ES-I3 (cell line): ENCODE results near the gene ATRN.
"Not testable (repeated sequence)": the region's sequence is repeated elsewhere in the genome, so short reads cannot be mapped to it uniquely, and the experiment has no call there.

Experiments
- H3K36me3 ChIP-seq: 2 replicates; pipeline ENCODE4 v1.6.1; 2013; ENCODE audit warnings: mild to moderate bottlenecking, low read length, control low read depth, moderate library complexity; ENCODE audit not compliant: insufficient read depth
- H3K4me1 ChIP-seq: 2 replicates; pipeline ENCODE4 v1.6.1; 2013; ENCODE audit warnings: mild to moderate bottlenecking, control low read depth, low read length; ENCODE audit not compliant: insufficient read depth
- H3K9ac ChIP-seq: 2 replicates; pipeline ENCODE4 v1.6.1; 2013; ENCODE audit warnings: low read depth, mild to moderate bottlenecking, low read length, moderate library complexity
- H3K9me3 ChIP-seq: 2 replicates; pipeline ENCODE4 v1.6.1; 2013; ENCODE audit warnings: mild to moderate bottlenecking, low read length, moderate library complexity; ENCODE audit not compliant: control insufficient read depth, insufficient read depth

ATRN gene

DNA sequence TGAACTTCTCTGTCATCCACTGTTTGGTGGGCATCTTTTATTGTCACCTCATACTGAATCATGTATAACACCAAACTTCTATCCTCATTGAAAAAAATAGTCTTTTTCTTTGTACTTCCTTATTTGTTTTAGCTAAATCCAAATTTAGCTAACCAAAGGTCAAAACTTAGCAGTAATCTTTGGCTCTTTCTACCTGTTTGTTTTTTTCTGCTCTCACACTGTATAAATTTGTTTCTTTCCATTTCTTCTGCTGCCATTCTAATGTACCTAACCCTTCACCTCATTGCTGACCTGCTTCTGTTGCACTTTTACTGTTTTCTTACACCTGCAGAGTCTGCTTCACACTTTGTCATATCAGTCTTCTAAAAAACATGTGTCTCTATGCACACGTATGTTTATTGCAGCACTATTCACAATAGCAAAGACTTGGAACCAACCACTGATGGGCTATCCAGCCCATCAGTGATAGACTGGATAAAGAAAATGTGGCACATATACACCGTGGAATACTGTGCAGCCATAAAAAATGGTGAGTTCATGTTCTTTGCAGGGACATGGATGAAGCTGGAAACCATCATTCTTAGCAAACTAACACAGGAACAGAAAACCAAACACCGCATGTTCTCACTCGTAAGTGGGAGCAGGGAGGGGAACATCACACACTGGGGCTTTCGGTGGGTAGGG lies 7.2 kb downstream of the ATRN start:
- H3K9me3 ChIP-seq: no peaks in the 10 kb centered on the region
- no peaks in the 10 kb centered on the region for H3K36me3 ChIP-seq
- H3K4me1 ChIP-seq: no peaks in the 10 kb centered on the region
- no peak overlapping the region for H3K9ac ChIP-seq

DNA sequence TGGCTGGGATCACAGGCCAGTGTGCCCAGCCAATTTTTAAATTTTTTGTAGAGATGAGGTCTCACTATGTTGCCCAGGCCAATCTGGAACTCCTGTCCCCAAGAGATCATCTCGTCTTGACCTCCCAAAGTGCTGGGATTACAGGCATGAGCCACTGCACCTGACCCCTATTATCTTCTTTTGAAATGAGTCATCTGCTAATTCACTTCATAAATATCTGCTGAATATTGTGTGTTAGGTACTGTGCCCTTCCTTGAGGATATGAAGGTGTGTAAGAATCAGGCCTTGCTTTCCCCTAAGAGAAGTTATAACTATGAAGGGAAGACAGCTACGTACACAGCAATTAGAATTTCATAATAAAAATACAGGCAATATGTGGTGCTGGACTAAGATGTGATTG lies 8.2 kb downstream of the ATRN start:
- Histone ChIP-seq H3K9ac (no peak overlapping the region), H3K4me1 (no peaks in the 10 kb centered on the region), H3K9me3 (no peaks in the 10 kb centered on the region), H3K36me3 (no peaks in the 10 kb centered on the region)

DNA sequence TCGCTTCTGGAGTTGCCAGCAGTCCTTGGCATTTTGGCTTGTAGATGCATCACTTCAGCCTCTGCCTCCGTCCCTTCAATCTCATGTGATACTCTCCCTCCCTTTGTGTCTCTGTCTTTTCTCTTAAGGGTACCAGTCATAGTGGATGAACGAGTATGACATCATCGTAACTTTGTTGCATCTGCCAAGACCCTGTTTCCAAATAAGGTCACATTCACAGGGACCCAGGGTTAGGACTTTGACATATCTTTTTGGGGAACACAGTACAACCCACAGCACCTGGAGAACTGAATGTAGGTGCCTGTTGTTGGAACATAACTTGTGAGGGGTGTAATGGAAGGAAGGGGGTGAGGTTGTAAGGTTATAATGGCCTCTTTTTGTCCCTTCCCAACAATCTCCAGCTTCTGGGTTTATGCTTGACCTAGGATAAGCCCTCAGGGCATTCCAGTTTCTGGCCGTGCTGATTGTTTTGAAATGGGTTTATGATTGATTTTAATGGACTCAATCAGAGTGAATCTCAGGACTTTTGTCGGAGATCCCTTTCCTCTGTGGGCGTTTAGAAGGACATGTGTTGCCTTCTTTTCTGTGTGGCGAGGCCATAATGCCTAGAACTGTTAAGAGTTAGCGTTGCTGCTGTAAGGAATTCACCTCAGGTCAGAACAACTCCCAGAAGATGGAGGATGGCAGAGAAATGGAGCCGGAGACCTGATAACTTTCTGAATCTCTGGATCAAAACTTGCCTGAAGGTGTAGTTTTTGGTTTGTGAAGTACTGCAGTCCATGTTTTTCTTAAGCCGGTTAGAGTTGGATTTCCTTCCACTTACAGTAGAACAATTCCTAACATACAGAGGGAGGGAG lies 9.2 kb downstream of the ATRN start:
- no peaks in the 10 kb centered on the region for H3K9me3 ChIP-seq
- no peaks in the 10 kb centered on the region for H3K36me3 ChIP-seq
- H3K9ac ChIP-seq: no peak overlapping the region
- H3K4me1 ChIP-seq: no peaks in the 10 kb centered on the region

DNA sequence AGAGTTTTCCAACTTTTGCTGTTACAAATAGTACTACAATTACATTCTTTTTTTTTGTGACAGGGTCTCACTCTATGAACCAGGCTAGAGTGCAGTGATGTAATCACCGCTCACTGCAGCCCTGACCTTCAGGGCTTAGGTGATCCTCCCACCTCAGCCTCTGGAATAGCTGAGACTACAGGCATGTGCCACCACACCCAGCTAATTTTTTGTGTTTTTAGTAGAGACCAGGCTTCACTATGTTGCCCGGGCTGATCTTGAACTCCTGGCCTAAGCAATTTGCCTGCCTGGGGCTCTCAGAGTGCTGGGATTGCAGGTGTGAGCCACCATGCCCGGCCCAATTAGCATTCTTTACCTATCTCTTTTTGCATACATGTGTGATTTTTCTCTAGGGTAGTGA lies 12.5 kb downstream of the ATRN start:
- H3K9ac ChIP-seq: no peak overlapping the region
- H3K4me1 ChIP-seq: no peaks in the 10 kb centered on the region
- H3K9me3 ChIP-seq: peaks cover 4% of the 10 kb centered on the region; the same call in 1 of the 2 replicates
- H3K36me3 ChIP-seq: no peaks in the 10 kb centered on the region

DNA sequence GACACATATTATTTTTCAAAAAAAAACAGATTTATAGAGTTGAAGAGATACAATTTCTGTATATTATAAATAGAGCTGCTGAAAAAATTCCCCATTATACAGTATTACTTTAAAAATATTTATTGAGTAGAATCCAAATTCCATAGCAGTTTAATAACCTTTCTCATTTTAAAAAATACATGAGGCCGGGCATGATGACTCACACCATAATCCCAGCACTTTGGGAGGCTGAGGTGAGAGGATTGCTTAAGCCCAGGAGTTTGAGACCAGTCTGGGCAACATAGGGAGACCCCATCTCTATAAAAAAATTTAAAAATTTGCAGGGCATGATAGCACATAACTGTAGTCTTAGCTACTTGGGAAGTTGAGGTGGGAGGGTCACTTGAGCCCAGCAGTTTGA lies 13.0 kb downstream of the ATRN start:
- H3K4me1 ChIP-seq: no peaks in the 10 kb centered on the region
- H3K36me3 ChIP-seq: no peaks in the 10 kb centered on the region
- H3K9ac ChIP-seq: no peak overlapping the region
- H3K9me3 ChIP-seq: peaks cover 4% of the 10 kb centered on the region; the same call in 1 of the 2 replicates

DNA sequence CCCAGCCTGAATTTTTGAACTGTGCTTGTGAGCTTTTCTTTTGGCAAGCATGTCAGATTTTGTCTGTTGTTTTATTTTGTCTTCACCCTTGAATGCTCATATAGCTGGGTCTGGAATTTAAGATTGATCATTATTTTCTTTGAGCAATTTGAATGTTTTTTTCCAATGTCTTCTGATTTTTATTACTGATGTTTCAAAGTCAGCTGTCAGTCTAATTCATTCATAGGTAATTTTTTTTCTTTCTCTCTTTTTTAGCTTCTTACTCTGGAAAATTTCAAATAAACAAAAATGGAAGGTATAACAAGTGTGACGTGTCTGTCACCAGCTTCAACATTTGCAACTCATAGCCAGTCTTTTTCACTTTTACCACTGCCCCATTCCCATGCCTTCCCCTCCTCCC lies 15.1 kb downstream of the ATRN start:
- H3K9me3 ChIP-seq: peaks cover 4% of the 10 kb centered on the region; the same call in 1 of the 2 replicates
- H3K9ac ChIP-seq: no peak overlapping the region
- H3K36me3 ChIP-seq: no peaks in the 10 kb centered on the region
- H3K4me1 ChIP-seq: no peaks in the 10 kb centered on the region

DNA sequence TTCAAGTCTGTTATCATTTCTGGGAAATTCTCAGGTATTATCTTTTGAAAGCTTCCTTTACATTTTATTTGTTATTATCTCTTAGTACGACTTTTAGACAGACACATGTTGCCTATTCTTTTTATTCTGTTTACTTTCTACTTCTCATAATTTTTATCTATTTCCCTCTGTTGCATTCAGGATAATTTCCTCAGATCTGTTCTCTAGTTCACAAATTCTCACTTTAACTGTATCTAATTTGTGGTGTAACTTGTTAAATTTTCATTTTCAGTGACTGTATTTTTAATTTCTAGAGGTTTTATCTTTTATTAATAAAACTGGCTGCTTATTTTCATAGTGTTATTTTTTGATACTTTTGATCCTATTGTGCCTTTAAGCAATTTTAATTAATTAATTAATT lies 16.0 kb downstream of the ATRN start:
- no peaks in the 10 kb centered on the region for H3K36me3 ChIP-seq
- no peaks in the 10 kb centered on the region for H3K4me1 ChIP-seq
- H3K9ac ChIP-seq: no peak overlapping the region
- H3K9me3 ChIP-seq: peaks cover 4% of the 10 kb centered on the region; the same call in 1 of the 2 replicates

DNA sequence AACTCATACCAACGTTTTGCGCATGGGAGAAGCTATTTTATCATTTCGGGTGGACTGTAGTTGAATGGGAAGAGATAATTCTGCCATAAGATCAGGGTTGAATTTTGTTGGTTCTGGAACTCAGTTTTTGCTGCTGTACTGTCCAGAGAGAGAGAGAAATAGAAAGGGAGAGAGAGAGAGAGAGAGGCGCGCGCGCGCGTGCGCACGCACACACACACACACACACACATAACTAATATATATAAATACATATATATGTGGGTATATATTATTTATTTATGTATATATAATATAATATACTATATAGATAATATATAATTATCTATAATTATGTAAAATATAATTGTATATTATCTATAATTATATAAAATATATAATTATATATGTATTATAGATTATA lies 21.9 kb downstream of the ATRN start:
- Histone ChIP-seq H3K9ac (no peak overlapping the region), H3K4me1 (no peaks in the 10 kb centered on the region), H3K9me3 (peaks cover 5% of the 10 kb centered on the region)

DNA sequence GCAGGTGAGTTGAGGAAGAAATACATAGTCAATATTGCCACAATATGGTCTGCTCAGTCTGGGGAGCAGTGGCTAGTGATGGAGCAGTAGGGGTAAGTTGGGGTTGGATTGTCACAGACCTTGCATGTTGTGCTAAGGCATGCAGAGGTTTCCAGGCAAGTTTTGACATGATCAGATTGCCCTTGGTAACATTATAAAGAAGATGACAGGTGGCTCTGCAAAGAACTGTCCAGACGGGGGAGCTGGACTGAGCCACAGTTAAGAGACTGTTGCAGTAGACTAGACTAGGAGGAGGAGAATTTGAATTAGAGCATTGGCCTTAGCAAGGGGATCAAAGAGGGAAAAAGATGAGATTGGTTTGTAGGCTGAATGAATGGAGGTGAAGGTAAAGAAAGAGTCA lies 23.4 kb downstream of the ATRN start:
- Histone ChIP-seq H3K4me1 (no peaks in the 10 kb centered on the region), H3K9ac (no peak overlapping the region), H3K36me3 (no peaks in the 10 kb centered on the region), H3K9me3 (peaks cover 3% of the 10 kb centered on the region; the same call in 1 of the 2 replicates)

More for the DNA sequence above, 21.9 kb downstream of the ATRN start:
- no peaks in the 10 kb centered on the region for H3K36me3 ChIP-seq

DNA sequence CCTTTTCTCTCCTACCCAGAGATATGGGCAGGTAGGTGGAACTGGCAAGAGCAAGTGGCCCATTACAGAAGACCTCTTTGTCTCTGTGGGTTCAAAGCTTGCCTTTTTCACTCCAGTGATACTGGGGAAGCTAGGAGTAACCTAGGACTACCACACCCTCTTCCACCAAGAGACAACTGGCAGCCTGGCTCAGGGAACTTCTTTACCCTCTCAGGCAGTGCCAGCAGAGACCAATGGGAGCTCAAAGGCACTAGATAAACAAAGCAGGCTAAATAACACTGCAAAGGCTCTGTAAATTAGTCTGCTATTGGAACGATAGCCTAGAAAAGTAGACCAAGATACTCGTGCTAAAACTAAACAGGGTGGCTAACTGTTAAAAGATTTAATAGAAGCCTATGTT lies 32.1 kb downstream of the ATRN start:
- H3K9ac ChIP-seq: no peak overlapping the region

DNA sequence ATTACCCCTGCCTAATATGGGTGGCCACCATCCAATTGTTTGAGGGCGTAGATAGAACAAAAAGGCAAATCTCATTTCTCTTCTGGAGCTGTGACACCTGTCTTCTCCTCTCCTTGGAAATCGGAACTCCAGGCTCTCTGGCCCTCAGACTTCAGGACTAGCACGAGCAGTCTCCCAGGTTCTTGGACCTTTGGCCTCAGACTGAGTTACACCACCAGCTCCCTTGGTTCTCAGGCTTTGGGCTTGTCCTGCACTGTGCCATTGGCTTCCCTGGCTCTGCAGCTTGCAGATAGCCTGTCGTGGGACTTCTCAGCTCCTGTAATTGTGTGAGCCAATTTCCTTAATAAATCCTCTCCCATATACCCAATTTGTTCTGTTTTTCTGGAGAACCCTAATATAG lies 34.3 kb downstream of the ATRN start:
- Histone ChIP-seq H3K9me3 (no peaks in the 10 kb centered on the region), H3K4me1 (no peaks in the 10 kb centered on the region)

More for the DNA sequence above, 32.1 kb downstream of the ATRN start:
- Histone ChIP-seq H3K36me3 (no peaks in the 10 kb centered on the region), H3K4me1 (no peaks in the 10 kb centered on the region), H3K9me3 (no peaks in the 10 kb centered on the region)

DNA sequence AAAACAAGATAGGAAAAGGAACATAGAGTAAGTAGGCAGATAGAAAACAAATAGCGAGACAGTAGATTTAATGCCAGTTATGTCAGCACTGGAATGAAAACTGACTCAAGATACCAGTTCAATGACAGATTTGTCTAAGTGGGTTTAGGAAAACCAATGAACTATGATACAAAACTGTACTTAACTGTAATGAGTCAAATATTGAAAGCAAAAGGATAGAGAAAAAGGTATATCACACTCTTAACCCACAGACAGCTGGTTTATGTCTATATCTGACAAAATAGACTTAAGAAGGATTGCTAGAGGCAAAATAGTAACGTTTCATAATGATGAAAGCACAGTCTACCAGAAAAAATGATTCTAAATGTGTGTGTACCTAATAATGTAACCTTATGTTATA lies 38.2 kb downstream of the ATRN start:
- Histone ChIP-seq H3K9ac (no peak overlapping the region), H3K4me1 (no peaks in the 10 kb centered on the region), H3K9me3 (no peaks in the 10 kb centered on the region), H3K36me3 (no peaks in the 10 kb centered on the region)

More for the DNA sequence above, 34.3 kb downstream of the ATRN start:
- Histone ChIP-seq H3K36me3 (no peaks in the 10 kb centered on the region), H3K9ac (no peak overlapping the region)

DNA sequence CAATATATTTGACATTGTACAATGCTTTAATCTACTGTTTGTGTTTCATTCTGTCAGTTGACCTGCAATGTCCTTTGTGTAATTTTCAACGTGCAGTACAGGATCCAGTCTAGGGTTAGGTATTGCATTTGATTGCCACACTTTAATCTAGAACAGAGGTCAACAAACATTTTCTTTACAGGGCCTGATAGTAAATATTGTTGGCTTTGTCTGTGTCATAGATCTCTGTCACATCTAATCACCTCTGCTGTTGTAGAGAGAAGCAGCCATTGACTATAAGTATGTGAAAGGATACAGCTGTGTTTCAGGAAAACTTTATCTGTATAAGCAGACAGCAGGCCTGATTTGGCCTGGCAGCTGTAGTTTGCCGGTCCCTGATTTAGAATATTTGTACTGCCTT lies 39.3 kb downstream of the ATRN start:
- no peaks in the 10 kb centered on the region for H3K4me1 ChIP-seq
- H3K9me3 ChIP-seq: no peaks in the 10 kb centered on the region
- no peak overlapping the region for H3K9ac ChIP-seq
- H3K36me3 ChIP-seq: no peaks in the 10 kb centered on the region

DNA sequence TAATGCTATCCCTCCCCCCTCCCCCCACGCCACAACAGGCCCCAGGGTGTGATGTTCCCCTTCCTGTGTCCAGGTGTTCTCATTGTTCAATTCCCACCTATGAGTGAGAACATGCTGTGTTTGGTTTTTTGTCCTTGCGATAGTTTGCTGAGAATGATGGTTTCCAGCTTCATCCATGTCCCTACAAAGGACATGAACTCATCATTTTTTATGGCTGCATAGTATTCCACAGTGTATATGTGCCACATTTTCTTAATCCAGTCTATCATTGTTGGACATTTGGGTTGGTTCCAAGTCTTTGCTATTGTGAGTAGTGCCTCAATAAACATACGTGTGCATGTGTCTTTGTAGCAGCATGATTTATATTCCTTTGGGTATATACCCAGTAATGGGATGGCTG lies 41.4 kb downstream of the ATRN start:
- not testable (repeated sequence) for H3K9me3 ChIP-seq, H3K9ac ChIP-seq, H3K36me3 ChIP-seq, H3K4me1 ChIP-seq
